Left renal cortex interstitium (tissue), 4 donors: Measurements from ENCODE around the gene RELA. TPM values are rescaled to one million over a fixed set of nuclear protein-coding genes. Genes with fewer than 3 reads are reported as not detected.

Experiments used
- DNase-seq, 4 donors: peaks; one replicate each; pipeline ENCODE4 v3.0.0-alpha.2; 2013; ENCODE audit warnings: low read depth in 4 of 4, low spot score in 2 of 4, missing footprints in 1 of 4
- polyA plus RNA-seq, 4 donors: library from polyadenylated mRNA; unstranded; fragments of 120-200 nt; gene quantifications; one replicate each; pipeline ENCODE4 v1.2.1, GENCODE V29; 2013; ENCODE audit not compliant: insufficient read length in 4 of 4

Gene RELA
- polyA plus RNA-seq, 4 donors = 45.0 to 63.4 (median 56.9) TPM

DNA sequence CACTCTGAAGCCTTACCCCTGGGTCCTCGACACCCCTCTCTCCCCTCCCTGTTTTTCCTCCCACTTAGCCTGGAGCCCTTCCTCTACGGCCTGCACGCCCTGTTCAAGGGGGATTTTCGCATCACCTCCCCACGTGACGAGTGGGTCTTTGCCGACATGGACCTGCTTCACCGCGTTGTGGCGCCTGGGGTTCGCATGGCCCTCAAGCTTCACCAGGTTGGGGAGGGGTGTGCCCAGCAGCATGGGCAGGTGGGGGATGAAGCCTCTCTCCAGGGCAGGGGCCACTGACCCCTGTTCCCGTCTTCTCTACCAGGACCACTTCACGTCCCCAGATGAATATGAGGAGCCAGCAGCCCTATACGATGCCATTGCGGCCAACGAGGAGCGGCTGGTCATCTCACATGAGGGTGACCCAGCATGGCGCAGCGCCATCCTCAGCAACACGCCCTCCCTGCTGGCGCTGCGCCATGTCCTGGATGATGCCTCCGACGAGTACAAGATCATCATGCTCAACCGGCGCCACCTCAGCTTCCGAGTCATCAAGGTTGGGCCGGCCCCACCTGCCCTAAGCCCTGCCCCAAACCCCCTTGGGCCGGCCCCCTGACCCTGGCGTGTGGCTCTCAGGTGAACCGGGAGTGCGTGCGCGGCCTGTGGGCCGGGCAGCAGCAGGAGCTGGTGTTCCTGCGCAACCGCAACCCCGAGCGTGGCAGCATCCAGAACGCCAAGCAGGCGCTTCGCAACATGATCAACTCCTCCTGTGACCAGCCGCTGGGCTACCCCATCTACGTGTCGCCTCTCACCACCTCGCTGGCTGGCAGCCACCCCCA lies 27.6 kb downstream of the RELA start:
- DNase-seq = no peak

DNA sequence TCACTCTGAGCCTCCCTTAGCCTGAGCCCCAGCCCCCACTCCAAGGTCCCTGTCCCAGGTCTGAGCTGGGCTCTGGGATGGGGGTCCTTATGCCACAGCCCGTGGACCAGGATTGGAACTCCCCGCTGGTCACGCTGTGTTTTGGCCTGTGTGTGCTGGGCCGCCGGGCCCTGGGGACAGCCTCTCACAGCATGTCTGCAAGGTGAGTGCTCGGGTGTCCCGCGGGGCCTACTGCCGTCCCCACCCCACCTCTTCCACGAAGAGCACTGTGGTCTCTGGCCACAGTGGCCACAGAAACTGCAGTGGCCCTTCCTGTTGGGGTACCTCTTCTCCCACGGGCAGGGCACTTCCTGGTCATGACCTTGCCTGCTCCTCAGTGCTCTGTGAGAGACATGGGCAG lies 28.3 kb downstream of the RELA start:
- no peak for DNase-seq

GRCh38 chr11:65634109-65634436 lies 28.6 kb downstream of the RELA start:
- DNase-seq = no peak

- DNase-seq = no peak
These were observed 29.2 kb downstream of the RELA start for GRCh38 chr11:65633390-65634108.

- DNase-seq = no peak
These were observed 32.5 kb downstream of the RELA start for GRCh38 chr11:65630215-65630614.

GRCh38 chr11:65629579-65629978 lies 33.1 kb downstream of the RELA start:
- DNase-seq = no peak

DNA sequence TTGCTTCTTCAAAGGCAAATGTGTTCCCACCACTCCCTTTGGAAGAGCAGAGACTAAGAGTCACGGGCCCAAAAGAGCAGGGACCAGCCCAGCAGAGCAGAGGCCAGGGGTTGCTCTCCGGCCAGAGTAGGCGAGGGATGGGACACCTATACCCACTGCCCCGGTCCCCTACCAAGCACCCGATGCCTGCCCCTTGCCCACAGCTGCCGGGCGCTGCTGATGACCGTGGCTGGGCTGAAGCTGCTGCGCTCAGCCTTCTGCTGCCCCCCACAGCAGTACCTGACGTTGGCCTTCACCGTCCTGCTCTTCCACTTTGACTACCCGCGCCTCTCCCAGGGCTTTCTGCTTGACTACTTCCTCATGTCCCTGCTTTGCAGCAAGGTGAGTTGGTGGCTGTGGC lies 35.5 kb downstream of the RELA start:
- no peak for DNase-seq

- DNase-seq = no peak
These were observed 36.9 kb downstream of the RELA start for GRCh38 chr11:65625628-65626342.

- DNase-seq = no peak
These were observed 37.6 kb downstream of the RELA start for GRCh38 chr11:65624931-65625627.

GRCh38 chr11:65623852-65624616 lies 38.7 kb downstream of the RELA start:
- DNase-seq = no peak

GRCh38 chr11:65623177-65623576 lies 39.5 kb downstream of the RELA start:
- no peak for DNase-seq

DNA sequence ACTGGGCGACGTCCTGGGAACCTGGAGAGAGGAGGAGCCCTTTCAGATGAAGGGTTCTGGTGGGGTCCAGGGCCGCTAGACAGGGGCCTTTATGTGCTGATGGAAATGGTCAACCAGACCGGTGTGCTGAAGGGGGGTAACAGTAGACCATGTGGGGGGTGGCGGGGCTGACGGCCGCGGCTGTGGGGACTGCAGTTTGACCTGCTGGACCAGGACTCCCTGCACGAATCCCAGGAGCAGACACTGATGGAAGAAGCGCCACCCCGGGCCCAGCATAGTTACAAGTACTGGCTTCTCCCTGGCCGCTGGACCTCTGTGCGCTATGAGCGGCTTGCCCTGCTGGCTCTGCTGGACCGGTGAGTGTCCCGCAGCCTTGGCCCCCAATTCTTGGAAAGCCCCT lies 40.7 kb downstream of the RELA start:
- DNase-seq = no peak

- no peak for DNase-seq
These were observed 41.3 kb downstream of the RELA start for GRCh38 chr11:65621460-65621859.

DNA sequence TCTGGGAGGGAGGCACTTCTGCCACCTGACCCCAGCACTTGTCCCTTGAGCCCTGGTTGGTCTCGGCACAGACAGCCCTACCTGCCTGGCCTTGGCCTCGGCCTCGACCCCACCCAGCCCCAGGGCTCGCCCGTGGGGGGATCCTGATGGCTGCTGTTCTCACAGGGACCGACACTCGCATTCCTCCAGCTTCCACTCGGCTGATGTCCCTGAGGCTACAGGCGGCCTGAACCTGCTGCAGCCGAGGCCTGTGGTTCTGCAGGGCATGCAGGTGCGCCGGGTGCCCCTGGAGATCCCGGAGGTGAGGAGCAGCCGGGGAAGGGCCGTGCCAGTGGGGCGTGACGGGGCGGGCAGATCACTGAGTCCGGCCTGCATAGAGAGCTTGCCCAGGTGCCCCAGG lies 42.0 kb downstream of the RELA start:
- DNase-seq = no peak

GRCh38 chr11:65619281-65619928 lies 43.3 kb downstream of the RELA start:
- no peak for DNase-seq

DNA sequence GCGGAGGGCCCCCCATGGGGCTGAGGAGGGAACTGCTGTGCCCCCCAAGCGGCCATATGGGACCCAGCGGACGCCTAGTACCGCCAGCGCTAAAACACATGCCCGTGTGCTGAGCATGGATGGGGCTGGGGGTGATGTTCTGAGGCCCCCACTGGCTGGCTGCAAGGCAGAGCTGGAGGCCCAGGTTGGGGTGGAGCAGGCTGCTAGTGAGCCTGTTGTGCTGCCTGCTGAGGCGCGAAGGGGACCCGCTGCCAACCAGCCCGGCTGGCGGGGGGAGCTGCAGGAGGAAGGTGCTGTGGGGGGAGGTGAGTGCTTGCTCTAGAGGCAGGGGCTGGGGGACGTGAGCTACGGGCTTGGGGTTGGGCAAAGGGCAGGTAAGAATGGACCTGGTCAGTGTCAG lies 44.0 kb downstream of the RELA start:
- DNase-seq = no peak

DNA sequence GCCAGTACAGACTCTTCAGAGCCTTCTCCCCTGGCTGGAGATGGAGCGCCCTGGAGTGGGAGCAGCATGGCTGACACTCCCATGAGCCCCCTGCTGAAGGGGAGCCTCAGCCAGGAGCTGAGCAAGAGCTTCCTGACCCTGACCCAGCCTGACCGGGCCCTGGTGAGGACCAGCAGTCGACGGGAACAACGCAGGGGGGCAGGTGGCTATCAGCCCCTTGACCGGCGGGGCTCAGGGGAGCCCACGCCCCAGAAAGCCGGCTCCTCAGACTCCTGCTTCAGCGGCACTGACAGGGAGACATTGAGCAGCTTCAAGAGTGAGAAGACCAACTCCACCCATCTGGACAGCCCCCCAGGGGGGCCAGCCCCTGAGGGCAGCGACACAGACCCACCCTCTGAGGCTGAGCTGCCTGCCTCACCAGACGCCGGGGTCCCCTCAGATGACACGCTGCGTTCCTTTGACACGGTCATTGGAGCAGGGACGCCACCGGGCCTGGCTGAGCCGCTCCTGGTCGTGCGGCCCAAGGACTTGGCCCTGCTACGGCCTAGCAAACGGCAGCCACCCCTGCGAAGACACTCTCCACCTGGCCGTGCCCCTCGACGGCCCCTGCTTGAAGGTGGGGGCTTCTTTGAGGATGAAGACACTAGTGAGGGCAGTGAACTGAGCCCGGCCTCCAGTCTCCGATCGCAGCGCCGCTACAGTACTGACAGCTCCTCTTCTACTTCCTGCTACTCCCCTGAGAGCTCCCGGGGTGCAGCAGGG lies 44.5 kb downstream of the RELA start:
- DNase-seq = no peak

- DNase-seq = no peak
These were observed 45.4 kb downstream of the RELA start for GRCh38 chr11:65617136-65617850.
